Karpas-422 (cell line): ENCODE data around the gene TRPM7. TPM values are rescaled to one million over a fixed set of nuclear protein-coding genes. Genes with fewer than 3 reads are reported as not detected.

Experiments used
- DNase-seq: peaks from one replicate; pipeline ENCODE4 v3.0.0-alpha.2; 2015
- H2AFZ ChIP-seq: fragments of 200-600 bp; sonication (generic); 2 replicates; pipeline ENCODE4 v1.6.1; 2014; ENCODE audit warnings: antibody characterized with exemption, low read length, mixed read lengths
- H3K27ac ChIP-seq: fragments of 200-600 bp; sonication (generic); 2 replicates; pipeline ENCODE4 v1.5.1; 2014; ENCODE audit warnings: mild to moderate bottlenecking, low read length, moderate library complexity
- H3K27me3 ChIP-seq: fragments of 200-600 bp; sonication (generic); 2 replicates; pipeline ENCODE4 v1.6.1; 2014; ENCODE audit warnings: low read length, mixed read lengths
- H3K36me3 ChIP-seq: fragments of 200-600 bp; sonication (generic); 2 replicates; pipeline ENCODE4 v1.6.1; 2014; ENCODE audit warnings: low read length, mixed read lengths; ENCODE audit not compliant: insufficient read depth
- H3K4me1 ChIP-seq: fragments of 200-600 bp; sonication (generic); 2 replicates; pipeline ENCODE4 v1.6.1; 2014; ENCODE audit warnings: mild to moderate bottlenecking, low read length, mixed read lengths
- H3K4me2 ChIP-seq: fragments of 200-600 bp; sonication (generic); 2 replicates; pipeline ENCODE4 v1.6.1; 2014; ENCODE audit warnings: low read length, low read depth, mild to moderate bottlenecking; ENCODE audit not compliant: poor library complexity, severe bottlenecking
- H3K4me3 ChIP-seq: fragments of 200-600 bp; sonication (generic); 2 replicates; pipeline ENCODE4 v1.5.1; 2014; ENCODE audit warnings: mild to moderate bottlenecking, antibody characterized with exemption, low read length, mixed read lengths
- H3K79me2 ChIP-seq: fragments of 200-600 bp; sonication (generic); 2 replicates; pipeline ENCODE4 v1.6.1; 2014; ENCODE audit warnings: mild to moderate bottlenecking, low read length, mixed read lengths
- H3K9ac ChIP-seq: fragments of 200-600 bp; sonication (generic); 2 replicates; pipeline ENCODE4 v1.6.0; 2014; ENCODE audit warnings: low read length
- H3K9me2 ChIP-seq: fragments of 200-600 bp; sonication (generic), shearing (Covaris generic); replicated peaks from 2 replicates; pipeline ENCODE4 v1.6.0; 2014; ENCODE audit warnings: mild to moderate bottlenecking, low read length, moderate library complexity; ENCODE audit not compliant: insufficient read depth
- H3K9me3 ChIP-seq: fragments of 300-700, 200-600 bp; sonication (generic); 2 replicates; pipeline ENCODE4 v1.6.1; 2014; ENCODE audit warnings: low read length, mixed read lengths
- H4K20me1 ChIP-seq: fragments of 200-600 bp; sonication (generic); 2 replicates; pipeline ENCODE4 v1.6.1; 2014; ENCODE audit warnings: mild to moderate bottlenecking, antibody characterized with exemption, low read length, low read depth; ENCODE audit not compliant: insufficient read depth
- total RNA-seq: library from RNA; depleted of rRNA; stranded (reverse); fragments of >200 nt; shearing (Covaris generic); gene quantifications from 2 replicates; pipeline ENCODE4 v1.2.3, GENCODE V29; 2014; ENCODE audit warnings: low replicate concordance; rRNA removed

TRPM7 gene
- 39.0 and 64.6 TPM in 2 replicates for total RNA-seq

- Histone ChIP-seq H3K36me3 (peaks cover 6% of the 10 kb centered on the region), H2AFZ (peak within 1 kb of the TSS; percentile 99), H3K9me2 (no peaks in the 10 kb centered on the region), H4K20me1 (peaks cover 20% of the 10 kb centered on the region; the same call in 1 of the 2 replicates), H3K27me3 (no peaks in the 10 kb centered on the region), H3K9me3 (no peaks in the 10 kb centered on the region), H3K4me3 (peak within 1 kb of the TSS; percentile 100), H3K27ac (peak within 1 kb of the TSS; percentile 76), H3K79me2 (peaks cover 48% of the 10 kb centered on the region), H3K4me1 (peaks cover 26% of the 10 kb centered on the region), H3K9ac (peak within 1 kb of the TSS; percentile 99), H3K4me2 (peak within 1 kb of the TSS; percentile 76)
- peak; percentile 97 for DNase-seq
Observed at GRCh38 chr15:50686469-50687301, at the start of gene TRPM7. Gene TRPM7, minus strand, starts transcription at chr15:50686797. Its CDS starts 264 bp downstream, at chr15:50686533.

GRCh38 chr15:50735156-50735555, 48.6 kb upstream of the TRPM7 start:
- Histone ChIP-seq H3K27ac (no peak overlapping the region), H3K36me3 (peaks cover 14% of the 10 kb centered on the region; the same call in 1 of the 2 replicates), H4K20me1 (no peaks in the 10 kb centered on the region), H3K27me3 (no peaks in the 10 kb centered on the region), H3K9me2 (no peaks in the 10 kb centered on the region), H3K4me1 (no peaks in the 10 kb centered on the region), H3K9me3 (no peaks in the 10 kb centered on the region), H3K79me2 (no peaks in the 10 kb centered on the region), H3K4me2 (no peak overlapping the region), H3K4me3 (no peak overlapping the region), H2AFZ (no peak overlapping the region), H3K9ac (no peak overlapping the region)
- no peak for DNase-seq

- peaks cover 3% of the 10 kb centered on the region; the same call in 1 of the 2 replicates for H3K36me3 ChIP-seq
- no peaks in the 10 kb centered on the region for H3K9me3 ChIP-seq
- no peaks in the 10 kb centered on the region for H3K79me2 ChIP-seq
- no peaks in the 10 kb centered on the region for H4K20me1 ChIP-seq
- H3K27ac ChIP-seq, result no peak overlapping the region
- no peak overlapping the region for H3K4me2 ChIP-seq
- no peaks in the 10 kb centered on the region for H3K9me2 ChIP-seq
- no peak overlapping the region for H3K4me3 ChIP-seq
- no peaks in the 10 kb centered on the region for H3K27me3 ChIP-seq
- no peak for DNase-seq
- peaks cover 4% of the 10 kb centered on the region for H3K4me1 ChIP-seq
- no peak overlapping the region for H3K9ac ChIP-seq
- no peak overlapping the region for H2AFZ ChIP-seq
Observed at GRCh38 chr15:50726315-50726714, 39.7 kb upstream of the TRPM7 start.

- Histone ChIP-seq H3K9ac (no peak overlapping the region), H4K20me1 (no peaks in the 10 kb centered on the region), H3K9me2 (no peaks in the 10 kb centered on the region; the same call in 1 of the 2 replicates), H3K4me2 (no peak overlapping the region), H3K4me3 (no peak overlapping the region), H3K4me1 (peaks cover 4% of the 10 kb centered on the region), H3K79me2 (no peaks in the 10 kb centered on the region), H2AFZ (no peak overlapping the region), H3K27ac (no peak overlapping the region), H3K36me3 (0 out of 2 replicates have a peak, but pooled peaks cover 4% of the 10 kb centered on the region), H3K27me3 (no peaks in the 10 kb centered on the region), H3K9me3 (no peaks in the 10 kb centered on the region)
- DNase-seq, result no peak
Observed at GRCh38 chr15:50718700-50719125, 32.1 kb upstream of the TRPM7 start.

- no peak overlapping the region for H3K9ac ChIP-seq
- no peak overlapping the region for H3K4me3 ChIP-seq
- H3K9me2 ChIP-seq, result no peaks in the 10 kb centered on the region; the same call in 1 of the 2 replicates
- H2AFZ ChIP-seq, result no peak overlapping the region
- H4K20me1 ChIP-seq, result no peaks in the 10 kb centered on the region
- no peaks in the 10 kb centered on the region for H3K9me3 ChIP-seq
- H3K27ac ChIP-seq, result no peak overlapping the region
- H3K27me3 ChIP-seq, result no peaks in the 10 kb centered on the region
- H3K36me3 ChIP-seq, result no peaks in the 10 kb centered on the region
- DNase-seq, result no peak
- H3K79me2 ChIP-seq, result no peaks in the 10 kb centered on the region
- H3K4me1 ChIP-seq, result no peaks in the 10 kb centered on the region
- no peak overlapping the region for H3K4me2 ChIP-seq
Observed at GRCh38 chr15:50712018-50712417, 25.4 kb upstream of the TRPM7 start.

- H3K4me3 ChIP-seq, result no peak overlapping the region
- H3K27me3 ChIP-seq, result no peaks in the 10 kb centered on the region
- H2AFZ ChIP-seq, result no peak overlapping the region
- H3K9me2 ChIP-seq, result no peaks in the 10 kb centered on the region
- no peaks in the 10 kb centered on the region for H3K36me3 ChIP-seq
- H3K79me2 ChIP-seq, result no peaks in the 10 kb centered on the region
- no peak overlapping the region for H3K27ac ChIP-seq
- no peak overlapping the region for H3K9ac ChIP-seq
- no peak overlapping the region for H3K4me2 ChIP-seq
- no peaks in the 10 kb centered on the region for H3K9me3 ChIP-seq
- no peaks in the 10 kb centered on the region for H4K20me1 ChIP-seq
- no peak for DNase-seq
- no peaks in the 10 kb centered on the region for H3K4me1 ChIP-seq
Observed at GRCh38 chr15:50710585-50710984, 24.0 kb upstream of the TRPM7 start.

- no peaks in the 10 kb centered on the region for H3K36me3 ChIP-seq
- no peak overlapping the region for H3K27ac ChIP-seq
- no peak for DNase-seq
Observed at GRCh38 chr15:50707878-50708427, 21.4 kb upstream of the TRPM7 start.

GRCh38 chr15:50702762-50703334, 16.3 kb upstream of the TRPM7 start:
- no peak overlapping the region for H3K27ac ChIP-seq
- H3K27me3 ChIP-seq, result no peaks in the 10 kb centered on the region
- no peak overlapping the region for H2AFZ ChIP-seq
- H4K20me1 ChIP-seq, result no peaks in the 10 kb centered on the region
- H3K36me3 ChIP-seq, result no peaks in the 10 kb centered on the region
- no peaks in the 10 kb centered on the region for H3K79me2 ChIP-seq
- no peak overlapping the region for H3K4me2 ChIP-seq
- no peaks in the 10 kb centered on the region for H3K9me2 ChIP-seq
- no peak overlapping the region for H3K4me3 ChIP-seq
- H3K4me1 ChIP-seq, result no peaks in the 10 kb centered on the region
- H3K9ac ChIP-seq, result no peak overlapping the region
- no peaks in the 10 kb centered on the region for H3K9me3 ChIP-seq
- DNase-seq, result peak; percentile 22

More at GRCh38 chr15:50707878-50708427, 21.4 kb upstream of the TRPM7 start:
- Histone ChIP-seq H3K4me2 (no peak overlapping the region), H3K79me2 (no peaks in the 10 kb centered on the region), H3K4me3 (no peak overlapping the region), H3K27me3 (no peaks in the 10 kb centered on the region), H3K9me3 (no peaks in the 10 kb centered on the region), H3K9ac (no peak overlapping the region), H4K20me1 (no peaks in the 10 kb centered on the region), H2AFZ (no peak overlapping the region), H3K9me2 (no peaks in the 10 kb centered on the region), H3K4me1 (no peaks in the 10 kb centered on the region)
